Astrocyte (in vitro differentiated cells and primary cell): ENCODE data around the gene MEGF11.

ENCODE experiments used
- EZH2 ChIP-seq: IDR thresholded peaks from 2 replicates; pipeline ENCODE4 v1.6.1; 2012; ENCODE audit warnings: mild to moderate bottlenecking, low read length, inconsistent platforms; ENCODE audit not compliant: insufficient read depth
- TF ChIP-seq, protein P1 (sequence below): IDR thresholded peaks from 2 replicates; pipeline ENCODE4 v1.5.1; 2011; ENCODE audit warnings: low read depth, mild to moderate bottlenecking, inconsistent platforms, low read length, moderate library complexity; ENCODE audit not compliant: insufficient read depth

DNA sequence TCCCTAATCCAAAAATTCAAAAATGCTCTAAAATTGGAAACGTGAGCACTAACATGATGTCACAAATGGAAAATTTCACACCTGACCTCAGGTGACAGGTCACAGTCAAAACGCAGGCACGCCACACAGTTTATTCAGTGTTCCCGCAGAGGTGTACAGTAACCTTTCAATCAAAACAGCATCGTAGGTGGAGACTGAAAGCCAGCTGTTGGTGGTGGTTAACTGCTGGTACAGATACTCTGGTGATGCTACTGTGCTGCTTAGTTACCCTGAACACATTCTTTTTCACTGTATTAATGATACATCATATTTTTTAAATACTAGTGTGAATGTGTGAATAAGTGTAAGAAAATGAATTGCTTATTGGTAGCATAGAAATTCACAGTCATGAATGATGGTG is 360.5 kb downstream of the MEGF11 start:
- TF ChIP-seq, protein P1, sequence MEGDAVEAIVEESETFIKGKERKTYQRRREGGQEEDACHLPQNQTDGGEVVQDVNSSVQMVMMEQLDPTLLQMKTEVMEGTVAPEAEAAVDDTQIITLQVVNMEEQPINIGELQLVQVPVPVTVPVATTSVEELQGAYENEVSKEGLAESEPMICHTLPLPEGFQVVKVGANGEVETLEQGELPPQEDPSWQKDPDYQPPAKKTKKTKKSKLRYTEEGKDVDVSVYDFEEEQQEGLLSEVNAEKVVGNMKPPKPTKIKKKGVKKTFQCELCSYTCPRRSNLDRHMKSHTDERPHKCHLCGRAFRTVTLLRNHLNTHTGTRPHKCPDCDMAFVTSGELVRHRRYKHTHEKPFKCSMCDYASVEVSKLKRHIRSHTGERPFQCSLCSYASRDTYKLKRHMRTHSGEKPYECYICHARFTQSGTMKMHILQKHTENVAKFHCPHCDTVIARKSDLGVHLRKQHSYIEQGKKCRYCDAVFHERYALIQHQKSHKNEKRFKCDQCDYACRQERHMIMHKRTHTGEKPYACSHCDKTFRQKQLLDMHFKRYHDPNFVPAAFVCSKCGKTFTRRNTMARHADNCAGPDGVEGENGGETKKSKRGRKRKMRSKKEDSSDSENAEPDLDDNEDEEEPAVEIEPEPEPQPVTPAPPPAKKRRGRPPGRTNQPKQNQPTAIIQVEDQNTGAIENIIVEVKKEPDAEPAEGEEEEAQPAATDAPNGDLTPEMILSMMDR = no peak
- no peak for TF ChIP-seq EZH2
